ACC112 (cell line): ENCODE results near the gene MTHFSD.
"Not testable (repeated sequence)": the region's sequence is repeated elsewhere in the genome, so short reads cannot be mapped to it uniquely, and the experiment has no call there.

ENCODE experiments used
- H2AFZ ChIP-seq: fragments of 200-600 bp; sonication (generic); one replicate; pipeline ENCODE4 v1.6.0; 2017; ENCODE audit warnings: antibody characterized with exemption, low read length; ENCODE audit not compliant: unreplicated experiment
- H3K27ac ChIP-seq: fragments of 200-600 bp; sonication (generic); 2 replicates; pipeline ENCODE4 v1.5.1; 2014; ENCODE audit warnings: low read depth, mild to moderate bottlenecking, antibody characterized with exemption, low read length, moderate library complexity
- H3K27me3 ChIP-seq: fragments of 200-600 bp; sonication (generic); 2 replicates; pipeline ENCODE4 v1.6.1; 2014; ENCODE audit warnings: mild to moderate bottlenecking, antibody characterized with exemption, low read length, moderate library complexity, mixed read lengths; ENCODE audit not compliant: insufficient read depth
- H3K36me3 ChIP-seq: fragments of 200-600 bp; sonication (generic); 2 replicates; pipeline ENCODE4 v1.6.1; 2016; ENCODE audit warnings: mild to moderate bottlenecking, antibody characterized with exemption, low read length, moderate library complexity, mixed read lengths; ENCODE audit not compliant: insufficient read depth
- H3K4me1 ChIP-seq: fragments of 200-600 bp; sonication (generic); one replicate; pipeline ENCODE4 v1.6.1; 2016; ENCODE audit warnings: low read length, mixed read lengths; ENCODE audit not compliant: insufficient read depth, unreplicated experiment, control insufficient read depth
- H3K4me3 ChIP-seq: fragments of 200-600 bp; sonication (generic); 2 replicates; pipeline ENCODE4 v1.5.1; 2014; ENCODE audit warnings: mild to moderate bottlenecking, low read depth, low read length
- H3K79me2 ChIP-seq: fragments of 200-600 bp; sonication (generic); one replicate; pipeline ENCODE4 v1.6.0; 2016; ENCODE audit warnings: low read length; ENCODE audit not compliant: control insufficient read depth, unreplicated experiment, insufficient read depth

The MTHFSD gene

DNA sequence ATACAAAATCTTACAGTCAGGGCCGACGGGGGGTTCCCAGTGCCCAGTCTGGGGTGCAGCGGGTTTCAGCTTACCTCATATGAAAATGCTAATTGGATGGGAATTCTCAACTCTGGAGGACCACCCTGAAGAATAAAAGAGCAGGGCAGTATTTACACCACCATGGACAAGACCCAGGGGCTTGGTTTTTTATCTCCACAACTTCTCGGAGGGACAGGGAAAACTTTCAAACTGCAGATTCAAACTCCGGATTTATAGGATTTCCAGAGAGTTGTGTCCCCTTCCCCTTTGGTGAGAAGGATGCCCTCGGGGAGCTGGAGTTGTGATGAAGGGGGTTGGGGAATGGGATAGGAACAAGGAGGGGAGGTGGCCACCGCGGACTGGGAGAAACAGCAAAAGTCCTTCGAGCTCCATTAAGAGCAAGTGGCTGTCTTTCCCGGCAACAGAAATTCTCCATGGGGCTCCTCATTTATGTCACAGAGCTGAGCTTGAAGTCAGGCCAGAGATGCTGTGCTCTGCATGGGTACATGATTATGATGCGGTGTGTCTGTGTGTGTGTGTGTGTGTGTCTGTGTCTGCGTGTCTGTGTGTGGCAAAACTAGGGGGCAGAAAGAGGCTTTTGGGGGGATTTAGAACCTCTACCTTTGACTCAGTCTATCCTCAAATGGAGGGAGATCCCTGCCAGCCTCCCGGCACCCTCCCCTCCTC is 39.0 kb upstream of the MTHFSD start:
- Histone ChIP-seq H3K36me3 (no peaks in the 10 kb centered on the region), H3K79me2 (no peaks in the 10 kb centered on the region), H3K27me3 (no peaks in the 10 kb centered on the region), H2AFZ (no peak overlapping the region), H3K27ac (no peak overlapping the region), H3K4me3 (no peak overlapping the region), H3K4me1 (peaks cover 23% of the 10 kb centered on the region)

DNA sequence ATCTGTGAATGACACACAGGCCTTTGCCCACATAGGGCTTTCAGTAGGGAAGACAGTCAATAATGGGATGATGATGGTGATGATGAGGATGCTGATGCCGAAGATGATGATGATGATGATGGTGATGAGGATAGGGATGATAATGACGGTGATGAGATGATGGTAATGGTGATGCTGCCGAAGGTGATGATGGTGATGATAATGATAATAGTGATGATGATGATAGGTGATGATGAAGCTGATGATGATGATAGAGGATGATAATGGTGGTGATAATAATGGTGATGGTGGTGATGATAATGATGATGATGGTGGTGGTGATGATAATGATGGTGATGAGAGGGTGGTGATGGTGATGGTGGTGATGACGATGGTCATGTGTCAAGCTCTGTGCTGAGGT is 36.2 kb upstream of the MTHFSD start:
- Histone ChIP-seq H2AFZ (no peak overlapping the region), H3K36me3 (no peaks in the 10 kb centered on the region), H3K79me2 (no peaks in the 10 kb centered on the region), H3K4me3 (no peak overlapping the region), H3K27ac (peak overlapping the region; percentile 80; the same call in 1 of the 2 replicates), H3K4me1 (peaks cover 36% of the 10 kb centered on the region), H3K27me3 (no peaks in the 10 kb centered on the region)

DNA sequence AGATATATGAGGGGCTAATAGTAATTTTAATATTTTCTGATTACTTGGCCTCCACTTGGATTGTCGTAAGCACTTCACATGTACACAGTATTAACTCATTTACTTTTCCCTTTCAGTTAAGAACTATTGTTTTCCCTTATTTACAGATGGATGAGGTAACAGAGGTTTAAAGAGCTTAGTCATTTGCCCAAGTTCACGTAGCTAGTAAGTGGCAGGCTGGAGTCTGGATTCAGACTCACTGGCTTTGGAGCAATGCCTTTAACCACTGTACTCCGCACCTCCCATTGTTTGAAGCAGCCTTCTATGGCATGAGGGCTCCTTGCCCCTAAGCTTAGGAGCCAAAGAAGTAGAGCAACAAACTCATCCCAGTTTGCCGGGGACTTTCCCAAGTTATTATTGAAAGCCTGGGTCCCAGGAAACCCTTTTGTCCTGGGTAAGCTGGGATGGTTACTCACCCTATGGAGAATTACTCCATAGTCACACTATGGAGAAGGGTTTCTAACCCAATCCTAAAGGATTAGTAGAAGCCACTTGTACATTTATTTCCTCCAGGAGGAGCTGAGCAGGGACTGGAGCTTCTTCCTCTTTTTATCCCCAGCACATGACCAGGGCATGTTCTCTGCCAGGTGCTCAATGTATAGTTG is 35.6 kb upstream of the MTHFSD start:
- Histone ChIP-seq H3K79me2 (no peaks in the 10 kb centered on the region), H3K4me3 (no peak overlapping the region), H3K4me1 (peaks cover 43% of the 10 kb centered on the region), H3K27ac (peak overlapping the region; percentile 80), H3K36me3 (no peaks in the 10 kb centered on the region), H3K27me3 (no peaks in the 10 kb centered on the region), H2AFZ (no peak overlapping the region)

DNA sequence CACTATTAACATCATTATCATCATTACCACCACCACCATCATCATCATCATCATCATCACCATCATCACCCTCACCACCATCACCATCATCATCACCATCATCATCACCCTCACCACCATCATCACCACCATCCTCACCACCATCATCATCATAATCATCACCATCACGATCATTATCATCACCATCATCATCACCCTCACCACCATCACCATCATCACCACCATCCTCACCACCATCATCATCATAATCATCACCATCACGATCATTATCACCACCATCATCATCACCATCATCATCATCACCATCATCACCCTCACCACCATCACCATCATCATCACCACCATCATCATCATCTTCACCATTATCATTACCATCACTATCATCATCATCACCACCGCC is 32.9 kb upstream of the MTHFSD start:
- not testable (repeated sequence) for H3K36me3 ChIP-seq, H3K4me3 ChIP-seq, H3K27me3 ChIP-seq, H3K79me2 ChIP-seq, H3K27ac ChIP-seq, H2AFZ ChIP-seq
- peaks cover 60% of the 10 kb centered on the region for H3K4me1 ChIP-seq

DNA sequence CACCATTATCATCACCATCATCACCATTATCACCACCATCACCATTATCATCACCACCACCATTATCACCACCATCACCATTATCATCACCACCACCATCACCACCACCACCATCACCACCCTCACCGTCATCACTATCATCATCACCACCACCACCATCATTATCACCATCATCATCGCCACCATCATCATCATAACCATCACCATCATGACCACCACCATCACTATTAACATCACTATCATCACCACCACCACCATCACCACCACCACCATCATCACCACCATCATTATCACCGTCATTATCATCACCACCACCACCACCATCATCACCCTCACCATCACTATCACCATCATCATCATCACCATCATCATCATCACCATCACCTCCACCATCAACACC is 32.5 kb upstream of the MTHFSD start:
- Histone ChIP-seq H3K4me3 (no peak overlapping the region), H3K36me3 (no peaks in the 10 kb centered on the region; the same call in 1 of the 2 replicates), H3K27me3 (no peaks in the 10 kb centered on the region), H3K79me2 (peaks cover 4% of the 10 kb centered on the region), H2AFZ (no peak overlapping the region), H3K4me1 (peaks cover 60% of the 10 kb centered on the region), H3K27ac (no peak overlapping the region)

DNA sequence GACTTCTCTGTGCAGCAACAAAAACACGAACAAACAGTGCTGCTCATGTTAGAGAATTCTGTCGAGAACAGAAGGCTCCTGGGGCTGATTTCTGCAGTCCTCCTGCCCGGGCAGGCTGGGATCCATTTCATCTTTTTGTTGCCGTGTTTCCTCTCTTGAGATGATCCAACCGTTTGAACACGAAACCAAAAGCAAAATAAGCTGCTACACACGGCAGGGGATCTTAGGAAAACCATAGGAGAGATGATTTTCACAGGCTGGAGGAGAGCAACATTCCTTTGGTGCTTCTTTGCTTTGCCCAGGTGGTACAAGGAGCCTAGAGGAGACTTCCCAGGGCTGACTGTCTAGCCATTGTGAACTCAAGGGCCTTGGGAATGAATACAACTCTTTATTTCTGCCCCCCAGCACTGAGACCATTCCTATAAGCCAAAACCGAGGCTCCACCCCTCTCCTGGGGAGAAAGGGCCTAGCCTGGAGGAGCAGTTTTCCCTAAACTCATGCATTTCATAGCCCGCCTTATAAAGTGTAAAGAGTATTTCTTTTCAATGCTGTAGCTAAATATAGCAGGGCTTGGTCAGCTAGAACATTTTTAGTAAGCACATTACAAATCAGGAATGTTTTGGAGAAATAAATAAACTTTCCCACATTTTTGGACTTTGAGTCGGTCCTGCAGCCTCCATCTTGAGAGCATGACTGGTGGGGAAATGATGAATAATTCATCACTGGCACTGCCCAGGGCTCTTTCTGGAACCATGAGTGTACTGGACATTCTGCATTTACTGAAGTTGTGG is 31.0 kb upstream of the MTHFSD start:
- no peaks in the 10 kb centered on the region; the same call in 1 of the 2 replicates for H3K36me3 ChIP-seq
- H3K27ac ChIP-seq = peak overlapping the region; percentile 96
- H3K4me3 ChIP-seq = peak overlapping the region; percentile 45; the same call in 1 of the 2 replicates
- peaks cover 11% of the 10 kb centered on the region for H3K79me2 ChIP-seq
- H3K4me1 ChIP-seq = peaks cover 66% of the 10 kb centered on the region
- H3K27me3 ChIP-seq = no peaks in the 10 kb centered on the region
- H2AFZ ChIP-seq = peak overlapping the region; percentile 44

DNA sequence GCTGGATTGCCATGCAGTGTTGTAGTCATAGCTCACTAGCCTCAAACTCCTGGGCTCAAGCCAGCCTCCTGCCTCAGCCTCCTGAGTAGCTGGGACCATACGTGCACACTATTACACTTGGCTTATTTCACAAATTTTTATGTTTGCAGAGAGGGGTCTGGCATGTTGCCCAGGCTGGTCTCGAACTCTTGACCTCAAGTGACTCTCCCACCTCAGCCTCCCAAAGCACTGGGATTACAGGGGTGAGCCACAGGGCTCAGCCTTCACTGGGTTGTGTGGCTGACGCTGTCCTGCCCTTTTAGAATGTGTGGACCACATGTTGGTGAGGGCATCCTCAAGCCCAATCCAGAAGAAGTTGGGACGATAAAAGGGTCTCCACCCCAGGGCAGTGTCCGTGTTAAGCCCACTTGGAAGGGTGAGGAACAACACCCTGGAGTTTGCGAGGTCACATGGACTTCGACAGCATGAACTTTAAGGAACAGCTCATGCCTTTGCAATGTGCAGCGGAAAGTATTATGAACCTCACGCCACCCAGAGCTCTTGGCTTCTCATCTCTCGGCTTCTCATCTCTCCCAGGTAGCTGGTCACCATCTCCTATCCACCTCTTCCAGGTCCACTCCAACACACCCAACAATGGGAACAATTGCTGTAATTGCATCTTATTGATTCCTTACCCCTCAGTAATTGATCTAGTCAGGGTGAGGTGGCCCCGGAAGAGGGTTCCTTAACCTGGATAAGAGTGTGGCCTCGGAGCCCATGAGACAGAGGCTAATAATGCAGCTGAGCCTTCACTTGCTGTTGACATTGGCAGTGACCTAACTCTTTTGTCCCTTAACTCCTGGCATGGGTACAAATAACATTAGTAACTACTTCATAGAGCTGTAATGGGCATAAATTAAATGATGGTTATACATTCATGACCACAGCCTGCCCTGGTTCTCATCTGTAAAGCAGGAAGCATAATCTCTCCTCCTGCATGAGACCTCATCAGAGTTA is 30.0 kb upstream of the MTHFSD start:
- H3K27ac ChIP-seq = peak overlapping the region; percentile 96
- peaks cover 57% of the 10 kb centered on the region for H3K4me1 ChIP-seq
- peak overlapping the region; percentile 45; the same call in 1 of the 2 replicates for H3K4me3 ChIP-seq
- H3K79me2 ChIP-seq = peaks cover 21% of the 10 kb centered on the region
- H3K27me3 ChIP-seq = no peaks in the 10 kb centered on the region
- peak overlapping the region; percentile 44 for H2AFZ ChIP-seq
- no peaks in the 10 kb centered on the region; the same call in 1 of the 2 replicates for H3K36me3 ChIP-seq

DNA sequence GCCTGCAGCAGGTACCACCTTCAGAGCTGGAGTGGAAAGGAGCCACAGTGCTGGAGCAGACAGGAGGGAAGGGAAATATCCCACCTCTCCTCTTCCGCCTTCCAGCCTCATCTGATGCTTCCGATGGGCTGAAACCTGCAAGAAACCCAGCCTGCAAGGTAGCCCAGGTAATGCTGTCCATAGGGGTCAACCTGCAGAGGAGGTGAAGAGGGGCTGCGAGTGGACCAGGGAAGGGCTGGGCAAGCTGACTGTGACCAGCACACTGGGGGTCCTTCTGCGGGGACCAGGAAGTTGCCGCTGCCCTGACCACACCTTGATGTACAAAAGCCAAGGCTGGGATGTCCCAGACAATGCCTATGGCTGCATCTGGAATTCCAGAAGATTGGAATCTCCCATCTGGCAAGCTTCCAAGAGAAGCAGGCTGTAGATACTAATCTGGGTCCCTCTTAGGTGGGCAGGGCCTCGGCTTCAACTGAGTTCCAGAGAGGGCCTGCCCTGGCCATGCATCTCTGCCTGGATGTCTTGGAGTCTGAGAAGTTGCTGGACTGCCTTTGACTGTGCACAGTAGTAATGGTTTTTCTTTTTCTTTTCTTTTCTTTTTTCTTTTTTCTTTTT is 29.1 kb upstream of the MTHFSD start:
- H2AFZ ChIP-seq = no peak overlapping the region
- H3K4me1 ChIP-seq = peaks cover 52% of the 10 kb centered on the region
- H3K79me2 ChIP-seq = peaks cover 29% of the 10 kb centered on the region
- H3K27me3 ChIP-seq = no peaks in the 10 kb centered on the region
- no peak overlapping the region for H3K4me3 ChIP-seq
- no peaks in the 10 kb centered on the region; the same call in 1 of the 2 replicates for H3K36me3 ChIP-seq
- H3K27ac ChIP-seq = peak overlapping the region; percentile 96

DNA sequence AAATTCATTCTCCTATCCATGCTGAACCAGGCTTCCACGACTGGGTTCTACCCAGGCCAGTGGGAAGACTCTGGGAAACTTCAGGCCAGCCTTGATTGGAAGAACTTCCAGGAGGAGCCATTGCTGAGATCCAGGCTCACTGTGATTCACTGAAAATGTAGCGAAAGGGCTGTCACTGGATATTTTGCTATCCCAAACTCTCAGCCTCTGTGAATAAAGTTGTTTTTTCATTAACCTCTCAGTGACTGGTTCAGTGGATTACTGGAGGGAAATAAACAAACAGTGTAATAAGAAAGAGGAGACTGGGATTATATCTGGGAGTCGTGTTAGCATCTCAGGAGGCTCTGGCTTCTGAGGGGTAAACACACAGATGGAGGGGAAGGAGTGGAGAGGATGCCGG is 26.4 kb upstream of the MTHFSD start:
- no peak overlapping the region for H2AFZ ChIP-seq
- peaks cover 49% of the 10 kb centered on the region for H3K79me2 ChIP-seq
- peak overlapping the region; percentile 17 for H3K27ac ChIP-seq
- H3K4me3 ChIP-seq = no peak overlapping the region
- H3K36me3 ChIP-seq = no peaks in the 10 kb centered on the region; the same call in 1 of the 2 replicates
- peaks cover 55% of the 10 kb centered on the region for H3K4me1 ChIP-seq
- no peaks in the 10 kb centered on the region for H3K27me3 ChIP-seq
